ENCODE data around the gene AP2A1. TPM values are rescaled to one million over a fixed set of nuclear protein-coding genes. Genes with fewer than 3 reads are reported as not detected.
A peak's percentile ranks its signal among the peaks of the same experiment; 100 is the strongest.

Gene AP2A1
- total RNA-seq, 1 experiment from 2014 or later: 72.1 TPM

DNA sequence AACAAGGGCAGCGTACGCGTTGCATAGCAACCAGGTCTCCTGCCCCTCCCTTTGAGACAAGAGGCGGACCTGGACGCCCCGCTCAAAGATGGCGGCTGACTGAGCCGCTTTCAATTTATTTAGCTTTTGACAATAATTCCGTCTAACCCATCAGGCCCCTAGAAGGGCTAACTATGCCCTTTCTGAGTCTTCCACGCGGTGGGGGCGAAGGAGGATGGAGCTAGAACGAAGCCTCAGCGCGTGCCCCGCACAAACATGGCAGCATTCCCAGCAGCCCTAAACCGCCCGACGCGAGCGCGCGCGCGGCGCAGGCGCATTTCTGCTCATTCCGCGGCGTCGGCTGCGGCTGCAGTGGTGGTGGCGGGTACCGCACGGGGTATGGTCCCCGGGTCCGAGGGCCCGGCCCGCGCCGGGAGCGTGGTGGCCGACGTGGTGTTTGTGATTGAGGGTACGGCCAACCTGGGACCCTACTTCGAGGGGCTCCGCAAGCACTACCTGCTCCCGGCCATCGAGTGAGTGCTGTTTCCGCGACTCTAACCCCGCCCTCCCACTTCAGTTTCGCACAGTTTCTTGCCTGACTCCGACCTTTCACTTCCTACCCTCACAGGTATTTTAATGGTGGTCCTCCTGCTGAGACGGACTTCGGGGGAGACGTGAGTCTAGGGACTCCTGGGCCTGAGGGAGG, 51.3 kb downstream of the AP2A1 start, which contains the start of gene MED25:
Gene MED25, plus strand, starts transcription at position 326 of the 685 bp plus-strand sequence. Its CDS starts 53 bp downstream, at position 379.
- TF ChIP-seq POLR2AphosphoS5 (IDR thresholded peaks at IDR 0.05; ENCODE audit: low read depth, low read length) (peak; percentile 48), TCF7L2 (IDR thresholded peaks at IDR 0.05; ENCODE audit: low read depth, low read length) (no peak), SIN3A (IDR thresholded peaks at IDR 0.05; ENCODE audit: borderline replicate concordance, insufficient read depth, low read depth, low read length) (0 out of 2 replicates have a peak, but pooled peaks have one; percentile 36)
- TF ChIP-seq, protein P1, sequence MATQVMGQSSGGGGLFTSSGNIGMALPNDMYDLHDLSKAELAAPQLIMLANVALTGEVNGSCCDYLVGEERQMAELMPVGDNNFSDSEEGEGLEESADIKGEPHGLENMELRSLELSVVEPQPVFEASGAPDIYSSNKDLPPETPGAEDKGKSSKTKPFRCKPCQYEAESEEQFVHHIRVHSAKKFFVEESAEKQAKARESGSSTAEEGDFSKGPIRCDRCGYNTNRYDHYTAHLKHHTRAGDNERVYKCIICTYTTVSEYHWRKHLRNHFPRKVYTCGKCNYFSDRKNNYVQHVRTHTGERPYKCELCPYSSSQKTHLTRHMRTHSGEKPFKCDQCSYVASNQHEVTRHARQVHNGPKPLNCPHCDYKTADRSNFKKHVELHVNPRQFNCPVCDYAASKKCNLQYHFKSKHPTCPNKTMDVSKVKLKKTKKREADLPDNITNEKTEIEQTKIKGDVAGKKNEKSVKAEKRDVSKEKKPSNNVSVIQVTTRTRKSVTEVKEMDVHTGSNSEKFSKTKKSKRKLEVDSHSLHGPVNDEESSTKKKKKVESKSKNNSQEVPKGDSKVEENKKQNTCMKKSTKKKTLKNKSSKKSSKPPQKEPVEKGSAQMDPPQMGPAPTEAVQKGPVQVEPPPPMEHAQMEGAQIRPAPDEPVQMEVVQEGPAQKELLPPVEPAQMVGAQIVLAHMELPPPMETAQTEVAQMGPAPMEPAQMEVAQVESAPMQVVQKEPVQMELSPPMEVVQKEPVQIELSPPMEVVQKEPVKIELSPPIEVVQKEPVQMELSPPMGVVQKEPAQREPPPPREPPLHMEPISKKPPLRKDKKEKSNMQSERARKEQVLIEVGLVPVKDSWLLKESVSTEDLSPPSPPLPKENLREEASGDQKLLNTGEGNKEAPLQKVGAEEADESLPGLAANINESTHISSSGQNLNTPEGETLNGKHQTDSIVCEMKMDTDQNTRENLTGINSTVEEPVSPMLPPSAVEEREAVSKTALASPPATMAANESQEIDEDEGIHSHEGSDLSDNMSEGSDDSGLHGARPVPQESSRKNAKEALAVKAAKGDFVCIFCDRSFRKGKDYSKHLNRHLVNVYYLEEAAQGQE (IDR thresholded peaks at IDR 0.05; ENCODE audit: insufficient read depth in 1 of 2, low read depth in 2 of 2, low read length in 1 of 2): no peak
- TF ChIP-seq, protein P2, sequence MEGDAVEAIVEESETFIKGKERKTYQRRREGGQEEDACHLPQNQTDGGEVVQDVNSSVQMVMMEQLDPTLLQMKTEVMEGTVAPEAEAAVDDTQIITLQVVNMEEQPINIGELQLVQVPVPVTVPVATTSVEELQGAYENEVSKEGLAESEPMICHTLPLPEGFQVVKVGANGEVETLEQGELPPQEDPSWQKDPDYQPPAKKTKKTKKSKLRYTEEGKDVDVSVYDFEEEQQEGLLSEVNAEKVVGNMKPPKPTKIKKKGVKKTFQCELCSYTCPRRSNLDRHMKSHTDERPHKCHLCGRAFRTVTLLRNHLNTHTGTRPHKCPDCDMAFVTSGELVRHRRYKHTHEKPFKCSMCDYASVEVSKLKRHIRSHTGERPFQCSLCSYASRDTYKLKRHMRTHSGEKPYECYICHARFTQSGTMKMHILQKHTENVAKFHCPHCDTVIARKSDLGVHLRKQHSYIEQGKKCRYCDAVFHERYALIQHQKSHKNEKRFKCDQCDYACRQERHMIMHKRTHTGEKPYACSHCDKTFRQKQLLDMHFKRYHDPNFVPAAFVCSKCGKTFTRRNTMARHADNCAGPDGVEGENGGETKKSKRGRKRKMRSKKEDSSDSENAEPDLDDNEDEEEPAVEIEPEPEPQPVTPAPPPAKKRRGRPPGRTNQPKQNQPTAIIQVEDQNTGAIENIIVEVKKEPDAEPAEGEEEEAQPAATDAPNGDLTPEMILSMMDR (IDR thresholded peaks at IDR 0.05): no peak
- H3K4me3 ChIP-seq (ENCODE audit: low read depth in 2 of 2, low read length in 2 of 2): peak within 1 kb of the TSS; percentile 92 to 95
- H3K9me3 ChIP-seq (ENCODE audit: control insufficient read depth, insufficient read depth, low read depth, low read length): no peaks in the 10 kb centered on the region
- peaks cover 7% of the 10 kb centered on the region; the same call in 1 of the 2 replicates for H3K4me1 ChIP-seq (ENCODE audit: control insufficient read depth, insufficient read depth, low read length)
- H3K27me3 ChIP-seq (ENCODE audit: control insufficient read depth, insufficient read depth, low read length): no peaks in the 10 kb centered on the region
- ATAC-seq (peak; percentile 84), DNase-seq (ENCODE audit: low read depth, low spot score) (peak; percentile 73)
- peak within 1 kb of the TSS; percentile 89 for H3K27ac ChIP-seq (ENCODE audit: low read length)
- ChIA-PET CTCF (interaction anchor here (0.7 kb wide), 1 partner anchor 23 kb away, joined by 4 read pairs; no protein-coding TSS in a partner anchor), POLR2A (interaction anchor here (0.6 to 0.7 kb wide), 4 partner anchors 27 to 206 kb away, joined by 3 to 9 read pairs (median 4); no protein-coding TSS in a partner anchor)
- in situ Hi-C loops (cut with HindIII; ENCODE audit: low pct_unique_long_range_greater_than_20kb, low sequenced_read_pairs): no loop called here
- no TSS peak for BruUV-seq (replicated peaks)
- intact Hi-C loops (cut with micrococcal nuclease; ENCODE audit: unreplicated experiment): no loop called here
- H3K36me3 ChIP-seq (ENCODE audit: control insufficient read depth, insufficient read depth, low read length): no peaks in the 10 kb centered on the region; the same call in 1 of the 2 replicates

GRCh38 chr19:49818649-49819370, 52.0 kb downstream of the AP2A1 start:
- Histone ChIP-seq H3K27me3 (ENCODE audit: control insufficient read depth, insufficient read depth, low read length) (no peaks in the 10 kb centered on the region), H3K9me3 (ENCODE audit: control insufficient read depth, insufficient read depth, low read depth, low read length) (no peaks in the 10 kb centered on the region), H3K4me3 (ENCODE audit: low read depth in 2 of 2, low read length in 2 of 2) (peak overlapping the region; percentile 92 to 95), H3K36me3 (ENCODE audit: control insufficient read depth, insufficient read depth, low read length) (no peaks in the 10 kb centered on the region; the same call in 1 of the 2 replicates), H3K27ac (ENCODE audit: low read length) (peak overlapping the region; percentile 89), H3K4me1 (ENCODE audit: control insufficient read depth, insufficient read depth, low read length) (peaks cover 7% of the 10 kb centered on the region; the same call in 1 of the 2 replicates)
- BruUV-seq (replicated peaks): TSS peak; percentile 84
- no peak for DNase-seq (ENCODE audit: low read depth, low spot score)
- TF ChIP-seq SIN3A (IDR thresholded peaks at IDR 0.05; ENCODE audit: borderline replicate concordance, insufficient read depth, low read depth, low read length): no peak
- TF ChIP-seq TCF7L2 (IDR thresholded peaks at IDR 0.05; ENCODE audit: low read depth, low read length): no peak
- TF ChIP-seq POLR2AphosphoS5 (IDR thresholded peaks at IDR 0.05; ENCODE audit: low read depth, low read length): no peak
- TF ChIP-seq, protein P2 (IDR thresholded peaks at IDR 0.05): no peak
- TF ChIP-seq, protein P1 (IDR thresholded peaks at IDR 0.05; ENCODE audit: insufficient read depth in 1 of 2, low read depth in 2 of 2, low read length in 1 of 2): no peak
- ChIA-PET CTCF (interaction anchor here (0.7 kb wide), 1 partner anchor 23 kb away, joined by 4 read pairs; no protein-coding TSS in a partner anchor), POLR2A (interaction anchor here (0.6 to 0.7 kb wide), 4 partner anchors 21 to 49 kb away, joined by 3 to 9 read pairs (median 5); no protein-coding TSS in a partner anchor)
- in situ Hi-C loops (cut with HindIII; ENCODE audit: low pct_unique_long_range_greater_than_20kb, low sequenced_read_pairs): no loop called here
- intact Hi-C loops (cut with micrococcal nuclease; ENCODE audit: unreplicated experiment): no loop called here
- ATAC-seq: no peak; the same call in 1 of the 2 replicates

Data from Panc1 (cell line).